K562 (cell line): ENCODE measurements around the gene TRIM47. TPM values are rescaled to one million over a fixed set of nuclear protein-coding genes. Genes with fewer than 3 reads are reported as not detected.

ENCODE experiments used
- BRD9 ChIP-seq: fragments of 450-650 bp; IDR thresholded peaks from 2 replicates; pipeline ENCODE4 v1.6.1; 2018; ENCODE audit warnings: low read depth; ENCODE audit not compliant: partially characterized antibody
- FOXJ2 ChIP-seq: fragments of 200-800 bp; sonication (Bioruptor generic); IDR thresholded peaks from 2 replicates; pipeline ENCODE4 v1.6.1; 2016; ENCODE audit warnings: missing genetic modification characterization, missing compliant biosample characterization
- GTF2F1 ChIP-seq: IDR thresholded peaks from 2 replicates; pipeline ENCODE4 v1.6.1; 2011; ENCODE audit warnings: low read depth, low read length, improper control_type of control experiment
- HMGN3 ChIP-seq: IDR thresholded peaks from 2 replicates; pipeline ENCODE4 v1.6.1; 2011; ENCODE audit warnings: borderline replicate concordance, low read depth, mild to moderate bottlenecking, mixed read lengths, low read length; ENCODE audit not compliant: insufficient read length; ENCODE audit errors: extremely low read depth
- HNRNPUL1 ChIP-seq: fragments of 200-400 bp; formaldehyde crosslinking; IDR thresholded peaks from 2 replicates; pipeline ENCODE4 v1.6.1; 2017; ENCODE audit warnings: low read length
- MED1 ChIP-seq: sonication (generic); formaldehyde crosslinking; IDR thresholded peaks from 2 replicates; pipeline ENCODE4 v1.8.1; 2023; ENCODE audit warnings: missing genetic modification reagents, borderline replicate concordance
- NFATC3 ChIP-seq: fragments of 450-650 bp; IDR thresholded peaks from 2 replicates; pipeline ENCODE4 v1.6.1; 2017; ENCODE audit warnings: mild to moderate bottlenecking
- NFIC ChIP-seq: fragments of 450-650 bp; IDR thresholded peaks from 2 replicates; pipeline ENCODE4 v1.6.1; 2017; ENCODE audit warnings: mild to moderate bottlenecking, inconsistent platforms
- PHB ChIP-seq: fragments of 250-450 bp; sonication (Bioruptor Pico); IDR thresholded peaks from 2 replicates; pipeline ENCODE4 v1.5.0; 2021
- PHB2 ChIP-seq: fragments of 450-650 bp; IDR thresholded peaks from 2 replicates; pipeline ENCODE4 v1.6.1; 2017; ENCODE audit warnings: low read depth
- POLR2G ChIP-seq: fragments of 200-400 bp; formaldehyde crosslinking; IDR thresholded peaks from 2 replicates; pipeline ENCODE4 v1.6.1; 2017; ENCODE audit warnings: low read depth, mild to moderate bottlenecking, antibody characterized with exemption, low read length, moderate library complexity
- RBM15 ChIP-seq: fragments of 200-400 bp; formaldehyde crosslinking; IDR thresholded peaks from 2 replicates; pipeline ENCODE4 v1.6.1; 2018; ENCODE audit warnings: mild to moderate bottlenecking, low read length, moderate library complexity; ENCODE audit not compliant: insufficient read depth
- SAFB ChIP-seq: fragments of 200-400 bp; formaldehyde crosslinking; IDR thresholded peaks from 2 replicates; pipeline ENCODE4 v1.6.1; 2017; ENCODE audit warnings: low read depth, low read length, borderline replicate concordance
- SAP30 ChIP-seq: fragments of 200-600 bp; sonication (generic); IDR thresholded peaks from 2 replicates; pipeline ENCODE4 v1.6.1; 2012; ENCODE audit warnings: borderline replicate concordance, low read depth, mild to moderate bottlenecking, moderate library complexity, low read length, control low read depth, inconsistent platforms; ENCODE audit not compliant: insufficient read depth, poor library complexity, severe bottlenecking
- VEZF1 ChIP-seq: fragments of 200-800 bp; sonication (Bioruptor generic); IDR thresholded peaks from 2 replicates; pipeline ENCODE4 v1.6.1; 2017; ENCODE audit warnings: missing genetic modification characterization, missing compliant biosample characterization
- ZNF134 ChIP-seq: fragments of 250-450 bp; sonication (Bioruptor Pico); conservative IDR thresholded peaks from 2 replicates; pipeline ENCODE4 v1.4.0; 2020
- ZNF253 ChIP-seq: fragments of 250-450 bp; sonication (Bioruptor Pico); conservative IDR thresholded peaks from 2 replicates; pipeline ENCODE4 v1.6.1; 2021; ENCODE audit warnings: mild to moderate bottlenecking
- ZNF41 ChIP-seq: fragments of 250-450 bp; sonication (Bioruptor Pico); conservative IDR thresholded peaks from 2 replicates; pipeline ENCODE4 v1.4.0; 2020; ENCODE audit warnings: mild to moderate bottlenecking
- polyA plus RNA-seq, 8 experiments: library from polyadenylated mRNA; depleted of rRNA in 4 of 8; stranded (reverse) in 5 of 8; unstranded in 3 of 8; fragments of >200 nt; fragmentation: Nextera tagmentation in 2 of 8; fragmentation: Illumina TruSeq in 1 of 8; extraction: Ambion mirVana in 2 of 8; extraction: Trizol in 1 of 8; gene quantifications; 2 replicates each; pipeline versions ENCODE4 v1.2.1 to v1.2.3, GENCODE V29; 2011 to 2014; ENCODE audit warnings: inconsistent platforms in 1 of 8, missing spikeins in 1 of 8
- total RNA-seq, 7 experiments: library from RNA; depleted of rRNA in 6 of 7; stranded (reverse); fragments of >200 nt in 6 of 7; fragmentation: Illumina TruSeq in 2 of 7; extraction: Trizol in 2 of 7; gene quantifications; 2 replicates each; pipeline versions ENCODE4 v1.2.1 to v1.2.3, GENCODE V29; 2011 to 2021; ENCODE audit warnings: low replicate concordance in 1 of 7
- TF ChIP-seq, protein P1 (sequence below), 2 experiments: IDR thresholded peaks; 2 replicates each; pipeline ENCODE4 v1.6.1; 2011; ENCODE audit warnings: borderline replicate concordance in 1 of 2, control low read depth in 1 of 2, low read depth in 1 of 2, low read length in 1 of 2, mild to moderate bottlenecking in 1 of 2, mixed read lengths in 1 of 2, moderate library complexity in 1 of 2; ENCODE audit not compliant: insufficient read depth in 1 of 2, insufficient read length in 1 of 2, poor library complexity in 1 of 2, severe bottlenecking in 1 of 2; ENCODE audit errors: extremely low read depth in 1 of 2
- TF ChIP-seq, protein P2 (sequence below): fragments of 450-650 bp; IDR thresholded peaks from 2 replicates; pipeline ENCODE4 v1.6.1; 2016; ENCODE audit warnings: antibody characterized with exemption
- TF ChIP-seq, protein P3 (sequence below): sonication (generic); formaldehyde crosslinking; IDR thresholded peaks from 2 replicates; pipeline ENCODE4 v1.8.1; 2022; ENCODE audit warnings: missing genetic modification reagents

The TRIM47 gene
- total and polyA plus RNA-seq, 9 of the 15 experiments (the other 6 are each of a cell fraction or from before 2014, with no cell fraction given), result 0.56 to 6.1 (median 3.2) TPM

- TF ChIP-seq RBM15 (no peak), NFIC (peak; percentile 36; the same call in 1 of the 2 replicates), FOXJ2 (tag) (no peak), VEZF1 (CRISPR knock-in tag) (peak; percentile 87), SAP30 (peak; percentile 28), PHB2 (no peak), BRD9 (no peak), GTF2F1 (no peak), POLR2G (peak; percentile 94), HMGN3 (peak; percentile 80), NFATC3 (no peak), HNRNPUL1 (no peak), SAFB (peak; percentile 80), ZNF134 (CRISPR knock-in tag) (no peak), ZNF41 (CRISPR knock-in tag) (no peak), MED1 (CRISPR knock-in tag) (0 out of 2 replicates have a peak, but pooled peaks have one; percentile 64), ZNF253 (no peak), PHB (CRISPR knock-in tag) (no peak)
- TF ChIP-seq, protein P1, sequence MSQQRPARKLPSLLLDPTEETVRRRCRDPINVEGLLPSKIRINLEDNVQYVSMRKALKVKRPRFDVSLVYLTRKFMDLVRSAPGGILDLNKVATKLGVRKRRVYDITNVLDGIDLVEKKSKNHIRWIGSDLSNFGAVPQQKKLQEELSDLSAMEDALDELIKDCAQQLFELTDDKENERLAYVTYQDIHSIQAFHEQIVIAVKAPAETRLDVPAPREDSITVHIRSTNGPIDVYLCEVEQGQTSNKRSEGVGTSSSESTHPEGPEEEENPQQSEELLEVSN (IDR thresholded peaks at IDR 0.05; ENCODE audit: borderline replicate concordance in 1 of 2, extremely low read depth in 1 of 2, insufficient read depth in 1 of 2, insufficient read length in 1 of 2, low read depth in 1 of 2, low read length in 1 of 2, poor library complexity in 1 of 2, severe bottlenecking in 1 of 2), result peak; percentile 63 to 75
- TF ChIP-seq, protein P2, sequence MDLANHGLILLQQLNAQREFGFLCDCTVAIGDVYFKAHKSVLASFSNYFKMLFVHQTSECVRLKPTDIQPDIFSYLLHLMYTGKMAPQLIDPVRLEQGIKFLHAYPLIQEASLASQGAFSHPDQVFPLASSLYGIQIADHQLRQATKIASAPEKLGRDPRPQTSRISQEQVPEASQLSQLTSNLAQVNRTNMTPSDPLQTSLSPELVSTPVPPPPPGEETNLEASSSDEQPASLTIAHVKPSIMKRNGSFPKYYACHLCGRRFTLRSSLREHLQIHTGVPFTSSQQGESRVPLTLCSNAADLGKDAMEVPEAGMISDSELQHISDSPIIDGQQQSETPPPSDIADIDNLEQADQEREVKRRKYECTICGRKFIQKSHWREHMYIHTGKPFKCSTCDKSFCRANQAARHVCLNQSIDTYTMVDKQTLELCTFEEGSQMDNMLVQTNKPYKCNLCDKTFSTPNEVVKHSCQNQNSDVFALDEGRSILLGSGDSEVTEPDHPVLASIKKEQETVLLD, result no peak
- TF ChIP-seq, protein P3, sequence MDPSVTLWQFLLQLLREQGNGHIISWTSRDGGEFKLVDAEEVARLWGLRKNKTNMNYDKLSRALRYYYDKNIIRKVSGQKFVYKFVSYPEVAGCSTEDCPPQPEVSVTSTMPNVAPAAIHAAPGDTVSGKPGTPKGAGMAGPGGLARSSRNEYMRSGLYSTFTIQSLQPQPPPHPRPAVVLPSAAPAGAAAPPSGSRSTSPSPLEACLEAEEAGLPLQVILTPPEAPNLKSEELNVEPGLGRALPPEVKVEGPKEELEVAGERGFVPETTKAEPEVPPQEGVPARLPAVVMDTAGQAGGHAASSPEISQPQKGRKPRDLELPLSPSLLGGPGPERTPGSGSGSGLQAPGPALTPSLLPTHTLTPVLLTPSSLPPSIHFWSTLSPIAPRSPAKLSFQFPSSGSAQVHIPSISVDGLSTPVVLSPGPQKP, result no peak
These were observed 18.2 kb upstream of the TRIM47 start, which contains the start of gene TRIM65 (continued) for GRCh38 chr17:75896415-75897159.
